Cortex of kidney (tissue), 1 donor: ENCODE measurements around the gene RNF215.

Experiments
- DNase-seq: peaks from one replicate; lab custom pipeline; 2025; lab: John Stamatoyannopoulos, UW

The RNF215 gene

GRCh38 chr22:30393885-30394284 lies 6.7 kb upstream of the RNF215 start:
- no peak for DNase-seq

DNA sequence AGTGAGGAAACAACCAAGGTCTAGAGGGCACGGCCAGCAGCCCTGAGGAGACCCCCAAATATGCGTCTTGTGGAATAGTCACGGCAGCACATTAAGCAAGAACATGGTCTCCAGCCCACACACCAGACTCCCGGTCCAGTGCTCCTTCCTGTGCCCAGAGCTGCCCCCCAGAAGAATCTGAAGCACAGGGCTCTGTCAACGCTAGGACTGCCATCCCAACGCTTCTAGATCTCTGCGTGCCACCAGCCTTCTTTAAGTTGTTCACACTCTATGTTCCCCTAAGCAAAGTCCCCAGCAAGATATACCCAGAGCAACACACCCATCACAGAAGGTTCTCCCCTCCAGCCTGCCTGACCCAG lies 6.1 kb upstream of the RNF215 start:
- no peak for DNase-seq

DNA sequence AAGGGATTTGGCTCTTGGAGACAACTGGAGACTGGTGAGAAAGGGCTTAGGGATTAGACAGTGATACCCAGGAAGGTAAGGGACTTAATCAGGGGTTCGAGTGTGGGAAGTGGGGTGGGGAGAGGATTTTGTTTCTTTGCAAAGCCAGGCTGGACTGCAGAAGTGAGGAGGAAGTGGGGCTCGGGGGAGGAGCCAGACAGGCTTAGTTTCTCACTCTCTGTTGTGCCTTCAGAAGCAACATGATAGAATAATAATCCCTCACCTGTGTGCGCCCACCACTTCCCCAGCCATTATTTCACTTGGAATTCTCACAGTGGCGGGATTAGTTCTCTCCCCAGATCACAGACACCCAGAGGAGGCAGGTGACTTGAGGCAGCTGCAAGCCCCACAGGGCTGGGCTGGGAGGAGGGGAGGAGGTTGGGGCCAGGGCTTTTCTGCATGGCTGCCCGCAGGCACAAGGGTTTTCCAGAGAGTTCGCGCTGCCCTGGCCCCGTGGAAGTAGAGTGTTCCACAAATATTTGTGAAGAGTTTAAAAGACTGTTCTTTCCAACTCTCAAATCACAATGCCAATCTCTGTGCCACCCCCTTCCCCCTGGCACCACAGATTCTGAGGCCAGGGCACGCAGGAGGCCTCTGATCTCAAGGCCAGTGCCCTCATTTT lies 5.6 kb upstream of the RNF215 start:
- DNase-seq = no peak

DNA sequence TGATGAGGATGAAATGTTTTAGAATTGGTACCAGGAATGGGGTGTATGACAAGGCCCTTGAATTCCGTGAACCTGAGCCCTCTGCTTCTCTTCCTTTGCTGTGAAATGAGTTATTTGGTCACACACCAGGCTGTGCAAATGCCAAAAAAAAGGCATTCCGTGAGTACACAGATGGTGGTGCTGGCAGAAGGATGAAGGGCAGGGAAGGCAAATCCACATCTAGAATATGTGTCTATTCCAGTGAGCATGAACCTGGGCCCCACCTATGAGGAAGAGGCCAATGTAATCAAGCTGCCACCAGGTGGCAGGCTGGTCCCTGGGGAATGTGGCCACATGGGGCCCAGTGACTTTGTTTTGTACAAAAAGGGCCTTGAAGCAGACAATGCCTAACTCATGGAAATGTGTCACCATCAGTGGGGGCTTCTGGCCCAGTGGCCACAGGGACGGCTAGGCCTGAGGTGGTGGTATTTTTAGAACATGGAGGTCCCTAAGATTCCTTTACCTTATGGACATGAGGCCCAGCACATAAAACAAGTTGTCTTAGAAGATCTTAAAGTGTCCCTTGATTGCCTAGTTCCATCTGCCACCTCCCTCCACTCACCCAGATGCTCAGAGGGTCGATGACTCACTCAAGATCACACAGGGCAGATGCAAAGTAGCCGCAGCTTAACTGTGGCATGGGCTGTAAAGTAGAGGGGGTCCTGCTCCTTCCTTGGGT lies 3.9 kb upstream of the RNF215 start:
- no peak for DNase-seq

GRCh38 chr22:30386608-30386959 lies 627 bp downstream of the RNF215 start:
- DNase-seq = no peak

GRCh38 chr22:30385942-30386341 lies 1.3 kb downstream of the RNF215 start:
- DNase-seq = no peak

- no peak for DNase-seq
Measured at GRCh38 chr22:30383061-30383460, 4.2 kb downstream of the RNF215 start.

DNA sequence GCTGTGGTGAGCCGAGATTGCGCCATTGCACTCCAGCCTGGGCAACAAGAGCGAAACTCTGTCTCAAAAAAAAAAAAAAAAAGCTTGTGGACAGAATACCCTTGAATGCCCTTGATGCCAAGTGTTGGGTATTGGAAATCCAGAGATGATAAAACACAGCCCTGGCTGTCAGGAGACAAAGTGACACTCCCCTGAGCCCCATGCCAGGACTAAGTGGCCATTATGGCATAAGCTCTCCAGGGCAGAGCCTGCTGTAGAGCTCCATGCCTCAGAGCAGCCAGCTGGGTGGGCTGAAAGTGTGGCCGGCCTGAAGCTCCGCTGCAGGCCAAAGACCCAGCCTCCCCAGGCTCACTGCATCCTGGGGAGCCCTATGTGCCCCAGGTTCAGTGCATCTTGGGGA lies 4.9 kb downstream of the RNF215 start:
- no peak for DNase-seq

DNA sequence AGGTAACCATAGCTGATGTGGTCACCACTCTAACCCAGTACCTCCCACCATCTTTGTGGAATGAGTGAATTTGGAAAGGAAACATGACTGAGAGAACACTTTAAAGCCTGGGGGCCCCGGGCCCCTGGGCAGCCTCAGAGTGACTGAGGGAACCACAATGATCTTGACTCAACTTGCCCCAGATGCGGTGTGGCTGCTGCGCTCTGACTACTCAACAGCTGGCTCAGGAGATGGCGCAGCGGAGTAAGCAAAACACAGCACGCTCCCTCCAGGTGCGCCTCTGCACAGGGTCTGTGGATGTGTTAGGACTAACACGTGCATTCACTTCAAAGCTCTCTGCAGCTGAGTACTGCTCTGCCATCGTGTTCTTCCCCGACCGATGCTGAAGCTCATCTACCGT lies 5.9 kb downstream of the RNF215 start:
- no peak for DNase-seq

- no peak for DNase-seq
Measured at GRCh38 chr22:30380011-30380410, 7.2 kb downstream of the RNF215 start.

- no peak for DNase-seq
Measured at GRCh38 chr22:30375312-30375849, 11.8 kb downstream of the RNF215 start.

DNA sequence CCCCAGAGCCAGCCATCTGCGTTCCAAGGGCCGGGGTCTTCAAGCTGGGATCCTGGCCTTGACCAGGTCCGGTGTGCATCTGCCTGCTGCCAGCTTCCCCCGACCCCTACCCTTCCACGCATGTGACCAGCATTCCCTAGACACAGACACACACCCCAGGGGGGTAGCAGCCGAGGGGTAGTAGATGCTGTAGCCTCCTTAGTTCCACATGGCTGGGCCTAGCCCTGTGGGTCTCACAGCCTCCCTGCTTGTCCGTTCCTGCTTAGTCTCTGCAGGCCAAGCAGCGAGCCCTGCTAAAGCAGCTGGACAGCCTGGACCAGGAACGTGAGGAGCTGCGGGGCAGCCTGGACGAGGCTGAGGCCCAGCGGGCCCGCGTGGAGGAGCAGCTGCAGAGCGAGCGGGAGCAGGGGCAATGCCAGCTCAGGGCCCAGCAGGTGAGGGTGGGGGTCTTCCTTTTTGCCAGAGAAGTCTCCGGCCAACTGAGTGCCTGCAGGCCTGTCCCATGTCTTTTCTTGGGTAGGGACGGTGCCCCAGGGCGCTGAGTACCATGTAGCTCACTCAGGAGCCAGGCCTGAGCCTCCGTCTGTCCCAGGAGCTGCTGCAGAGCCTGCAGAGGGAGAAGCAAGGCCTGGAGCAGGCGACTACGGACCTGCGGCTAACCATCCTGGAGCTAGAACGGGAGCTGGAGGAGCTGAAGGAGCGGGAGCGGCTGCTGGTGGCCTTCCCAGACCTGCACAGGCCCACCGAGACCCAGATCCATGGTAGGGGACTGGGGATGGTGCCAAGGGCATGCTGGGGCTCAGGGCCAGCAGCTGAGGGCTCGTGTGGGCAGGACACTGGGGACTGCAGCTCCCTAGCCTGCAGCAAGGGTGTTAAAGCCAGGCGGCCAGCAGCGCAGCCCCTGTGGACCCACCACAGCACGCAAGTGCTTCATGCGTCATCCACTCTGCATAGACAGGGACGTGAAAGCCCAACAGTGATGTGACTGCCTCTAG lies 13.6 kb downstream of the RNF215 start:
- DNase-seq = no peak

DNA sequence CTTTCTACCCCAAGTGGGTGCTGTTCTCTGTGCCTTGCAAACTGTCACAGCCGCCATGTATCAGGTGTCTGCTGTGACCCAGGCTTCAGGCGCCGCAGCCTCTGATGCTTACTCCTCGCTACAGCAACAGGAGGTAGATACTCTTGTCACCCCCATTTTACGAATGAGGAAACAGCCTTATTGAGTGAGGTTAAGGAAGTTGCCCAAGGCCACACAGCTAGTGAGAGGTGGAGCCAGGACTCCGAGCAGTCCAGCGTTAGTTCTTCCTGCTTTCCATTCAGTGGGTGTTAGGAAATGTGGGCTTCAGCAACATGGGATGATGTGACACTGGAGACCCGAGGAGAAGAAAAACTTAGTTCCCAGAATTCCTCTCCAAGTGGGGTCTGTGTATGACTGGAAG lies 14.3 kb downstream of the RNF215 start:
- no peak for DNase-seq

- no peak for DNase-seq
Measured at GRCh38 chr22:30371981-30372380, 15.2 kb downstream of the RNF215 start.

GRCh38 chr22:30371321-30371720 lies 15.9 kb downstream of the RNF215 start:
- no peak for DNase-seq

DNA sequence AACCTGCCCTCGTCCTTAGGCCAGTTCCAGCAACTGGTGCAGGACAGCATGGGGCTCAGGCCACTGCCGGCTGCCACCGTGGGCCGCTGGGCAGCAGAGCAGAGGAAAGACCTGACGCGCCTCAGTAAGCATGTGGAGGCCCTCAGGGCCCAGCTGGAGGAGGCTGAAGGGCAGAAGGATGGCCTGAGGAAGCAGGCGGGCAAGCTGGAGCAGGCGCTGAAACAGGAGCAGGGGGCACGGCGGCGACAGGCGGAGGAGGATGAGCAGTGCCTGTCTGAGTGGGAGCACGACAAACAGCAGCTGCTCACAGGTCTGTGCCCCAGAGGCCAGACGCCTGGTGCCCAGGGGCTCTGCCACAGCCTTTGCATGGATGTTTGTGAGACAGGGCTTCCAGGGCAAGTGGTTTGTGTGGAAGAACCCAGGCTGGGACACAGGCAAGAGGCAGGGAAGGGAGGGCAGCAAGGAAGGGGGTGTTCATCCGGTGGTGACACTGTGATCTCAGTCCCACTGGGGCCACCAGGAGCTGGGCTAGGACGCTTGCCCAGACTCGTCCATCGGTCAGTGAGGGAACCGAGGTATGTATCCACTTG lies 16.5 kb downstream of the RNF215 start:
- no peak for DNase-seq

DNA sequence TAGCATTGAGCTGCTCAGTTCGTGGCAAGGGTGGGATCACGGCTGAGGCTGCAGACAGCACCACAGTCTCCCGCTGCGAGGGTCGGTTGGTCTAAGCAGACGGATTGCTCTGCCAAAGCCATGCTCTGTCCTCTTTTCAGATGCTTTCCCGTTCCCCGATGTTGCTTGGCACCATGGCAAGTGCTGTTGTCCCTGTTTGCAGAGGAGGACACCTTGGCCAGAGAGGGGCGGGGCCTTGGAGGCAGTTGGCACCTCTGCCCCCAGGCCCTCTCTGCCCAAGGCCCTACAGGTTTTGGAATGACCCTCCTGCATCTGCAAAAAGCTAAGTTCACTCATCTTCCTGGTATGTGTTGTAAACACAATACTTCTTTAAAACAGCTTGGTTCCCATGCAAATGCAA lies 18.8 kb downstream of the RNF215 start:
- no peak for DNase-seq

- DNase-seq = no peak
Measured at GRCh38 chr22:30365891-30366290, 21.3 kb downstream of the RNF215 start.

DNA sequence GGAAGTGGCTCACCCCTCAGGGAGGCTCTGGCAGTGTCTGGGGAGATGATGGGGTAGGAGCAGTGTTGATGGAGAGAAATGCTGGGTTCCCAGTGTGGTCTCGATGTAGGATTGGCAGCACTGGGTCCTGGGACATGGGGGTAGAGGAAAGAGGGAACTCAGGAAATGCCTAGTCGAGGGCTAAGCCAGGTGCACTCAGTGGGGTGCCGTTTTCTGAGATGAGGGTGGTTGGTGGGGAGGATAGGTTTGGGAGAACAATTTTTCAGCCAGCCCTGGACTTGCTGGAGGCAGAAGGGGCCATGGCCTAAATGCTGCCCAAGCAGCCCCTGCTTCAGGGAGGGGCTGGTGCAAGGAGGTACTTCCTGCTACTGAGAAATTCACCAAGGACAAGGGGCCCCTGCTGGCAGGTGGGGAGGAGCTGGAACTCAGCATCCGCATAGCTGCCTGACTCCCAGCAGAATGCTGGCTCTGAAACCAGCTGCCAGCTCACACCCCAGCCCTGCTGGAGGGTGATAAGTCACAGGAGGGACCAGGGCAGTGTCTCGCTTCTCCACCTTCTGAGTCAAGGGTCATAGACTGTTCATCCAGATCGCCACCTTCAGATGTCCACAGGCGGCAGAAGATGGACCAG lies 24.4 kb downstream of the RNF215 start:
- no peak for DNase-seq

GRCh38 chr22:30361916-30362650 lies 25.1 kb downstream of the RNF215 start:
- no peak for DNase-seq

- no peak for DNase-seq
Measured at GRCh38 chr22:30358541-30358940, 28.7 kb downstream of the RNF215 start.
